ENCODE results near the gene WDFY4.

WDFY4 gene

GRCh38 chr10:48923748-48924147 is 239.1 kb downstream of the WDFY4 start:
- DNase-seq (ENCODE audit: low spot score in 2 of 2), result no peak
- Histone ChIP-seq H3K27me3 (ENCODE audit: low read depth) (no peaks in the 10 kb centered on the region), H3K9me3 (no peaks in the 10 kb centered on the region), H3K4me1 (no peaks in the 10 kb centered on the region), H3K36me3 (replicated peaks) (no peaks in the 10 kb centered on the region), H3K4me3 (no peak overlapping the region)
- in situ Hi-C loops (cut with MboI; ENCODE audit: low sequenced_read_pairs), result no loop called here

- Histone ChIP-seq H3K36me3 (replicated peaks) (no peaks in the 10 kb centered on the region), H3K9me3 (no peaks in the 10 kb centered on the region), H3K27me3 (ENCODE audit: low read depth) (no peaks in the 10 kb centered on the region), H3K4me1 (no peaks in the 10 kb centered on the region), H3K4me3 (no peak overlapping the region)
- DNase-seq (ENCODE audit: low spot score in 2 of 2), result no peak
- in situ Hi-C loops (cut with MboI; ENCODE audit: low sequenced_read_pairs), result no loop called here
These were observed 240.3 kb downstream of the WDFY4 start for GRCh38 chr10:48924988-48925387.

- Histone ChIP-seq H3K9me3 (no peaks in the 10 kb centered on the region), H3K36me3 (replicated peaks) (no peaks in the 10 kb centered on the region), H3K27me3 (ENCODE audit: low read depth) (no peaks in the 10 kb centered on the region), H3K4me3 (no peak overlapping the region), H3K4me1 (no peaks in the 10 kb centered on the region)
- DNase-seq (ENCODE audit: low spot score in 2 of 2), result no peak
- in situ Hi-C loops (cut with MboI; ENCODE audit: low sequenced_read_pairs), result no loop called here
These were observed 241.6 kb downstream of the WDFY4 start for GRCh38 chr10:48926255-48926654.

GRCh38 chr10:48926764-48927540 is 242.3 kb downstream of the WDFY4 start:
- Histone ChIP-seq H3K9me3 (no peaks in the 10 kb centered on the region), H3K4me1 (no peaks in the 10 kb centered on the region), H3K4me3 (no peak overlapping the region), H3K27me3 (ENCODE audit: low read depth) (no peaks in the 10 kb centered on the region), H3K36me3 (replicated peaks) (no peaks in the 10 kb centered on the region)
- DNase-seq (ENCODE audit: low spot score in 2 of 2), result no peak
- in situ Hi-C loops (cut with MboI; ENCODE audit: low sequenced_read_pairs), result no loop called here

GRCh38 chr10:48929413-48929990 is 244.8 kb downstream of the WDFY4 start:
- H3K9me3 ChIP-seq, result no peaks in the 10 kb centered on the region
- in situ Hi-C loops (cut with MboI; ENCODE audit: low sequenced_read_pairs), result no loop called here
- no peaks in the 10 kb centered on the region for H3K36me3 ChIP-seq (replicated peaks)
- no peaks in the 10 kb centered on the region for H3K27me3 ChIP-seq (ENCODE audit: low read depth)
- no peaks in the 10 kb centered on the region for H3K4me1 ChIP-seq
- DNase-seq (ENCODE audit: low spot score in 2 of 2), result no peak
- H3K4me3 ChIP-seq, result no peak overlapping the region

GRCh38 chr10:48931188-48931587 is 246.5 kb downstream of the WDFY4 start:
- Histone ChIP-seq H3K36me3 (replicated peaks) (no peaks in the 10 kb centered on the region), H3K4me3 (no peak overlapping the region), H3K9me3 (no peaks in the 10 kb centered on the region), H3K27me3 (ENCODE audit: low read depth) (no peaks in the 10 kb centered on the region), H3K4me1 (no peaks in the 10 kb centered on the region)
- DNase-seq (ENCODE audit: low spot score in 2 of 2), result no peak
- in situ Hi-C loops (cut with MboI; ENCODE audit: low sequenced_read_pairs), result no loop called here

GRCh38 chr10:48932831-48933664 is 248.4 kb downstream of the WDFY4 start:
- no peak for DNase-seq (ENCODE audit: low spot score in 2 of 2)
- H3K4me3 ChIP-seq, result no peak overlapping the region
- H3K36me3 ChIP-seq (replicated peaks), result no peaks in the 10 kb centered on the region
- no peaks in the 10 kb centered on the region for H3K27me3 ChIP-seq (ENCODE audit: low read depth)
- no peaks in the 10 kb centered on the region for H3K9me3 ChIP-seq
- in situ Hi-C loops (cut with MboI; ENCODE audit: low sequenced_read_pairs), result no loop called here
- H3K4me1 ChIP-seq, result no peaks in the 10 kb centered on the region

- no peak overlapping the region for H3K4me3 ChIP-seq
- no peaks in the 10 kb centered on the region for H3K36me3 ChIP-seq (replicated peaks)
- H3K27me3 ChIP-seq (ENCODE audit: low read depth), result no peaks in the 10 kb centered on the region
- DNase-seq (ENCODE audit: low spot score in 2 of 2), result no peak
- in situ Hi-C loops (cut with MboI; ENCODE audit: low sequenced_read_pairs), result no loop called here
- H3K9me3 ChIP-seq, result no peaks in the 10 kb centered on the region
- H3K4me1 ChIP-seq, result no peaks in the 10 kb centered on the region
These were observed 250.2 kb downstream of the WDFY4 start for GRCh38 chr10:48934672-48935501.

GRCh38 chr10:48935577-48935976 is 250.9 kb downstream of the WDFY4 start:
- no peaks in the 10 kb centered on the region for H3K9me3 ChIP-seq
- no peaks in the 10 kb centered on the region for H3K27me3 ChIP-seq (ENCODE audit: low read depth)
- in situ Hi-C loops (cut with MboI; ENCODE audit: low sequenced_read_pairs), result no loop called here
- no peaks in the 10 kb centered on the region for H3K36me3 ChIP-seq (replicated peaks)
- H3K4me1 ChIP-seq, result no peaks in the 10 kb centered on the region
- no peak for DNase-seq (ENCODE audit: low spot score in 2 of 2)
- H3K4me3 ChIP-seq, result no peak overlapping the region

- Histone ChIP-seq H3K27me3 (ENCODE audit: low read depth) (no peaks in the 10 kb centered on the region), H3K36me3 (replicated peaks) (no peaks in the 10 kb centered on the region), H3K4me3 (no peak overlapping the region), H3K4me1 (no peaks in the 10 kb centered on the region), H3K9me3 (no peaks in the 10 kb centered on the region)
- in situ Hi-C loops (cut with MboI; ENCODE audit: low sequenced_read_pairs), result no loop called here
- no peak for DNase-seq (ENCODE audit: low spot score in 2 of 2)
These were observed 253.1 kb downstream of the WDFY4 start for GRCh38 chr10:48937796-48938195.

GRCh38 chr10:48938281-48938680 is 253.6 kb downstream of the WDFY4 start:
- no peaks in the 10 kb centered on the region for H3K27me3 ChIP-seq (ENCODE audit: low read depth)
- DNase-seq (ENCODE audit: low spot score in 2 of 2), result no peak
- no peaks in the 10 kb centered on the region for H3K4me1 ChIP-seq
- H3K36me3 ChIP-seq (replicated peaks), result no peaks in the 10 kb centered on the region
- in situ Hi-C loops (cut with MboI; ENCODE audit: low sequenced_read_pairs), result no loop called here
- no peaks in the 10 kb centered on the region for H3K9me3 ChIP-seq
- H3K4me3 ChIP-seq, result no peak overlapping the region

GRCh38 chr10:48938990-48939536 is 254.4 kb downstream of the WDFY4 start:
- Histone ChIP-seq H3K36me3 (replicated peaks) (no peaks in the 10 kb centered on the region), H3K9me3 (no peaks in the 10 kb centered on the region), H3K27me3 (ENCODE audit: low read depth) (no peaks in the 10 kb centered on the region), H3K4me3 (no peak overlapping the region), H3K4me1 (no peaks in the 10 kb centered on the region)
- DNase-seq (ENCODE audit: low spot score in 2 of 2), result no peak
- in situ Hi-C loops (cut with MboI; ENCODE audit: low sequenced_read_pairs), result no loop called here

- in situ Hi-C loops (cut with MboI; ENCODE audit: low sequenced_read_pairs), result no loop called here
- Histone ChIP-seq H3K9me3 (no peaks in the 10 kb centered on the region), H3K27me3 (ENCODE audit: low read depth) (no peaks in the 10 kb centered on the region), H3K36me3 (replicated peaks) (no peaks in the 10 kb centered on the region), H3K4me3 (no peak within 1 kb of the TSS), H3K4me1 (no peaks in the 10 kb centered on the region)
- DNase-seq (ENCODE audit: low spot score in 2 of 2), result no peak
These were observed 255.2 kb downstream of the WDFY4 start, which contains the start of gene LRRC18 for GRCh38 chr10:48939790-48940325. Gene LRRC18 (minus strand): TSS chr10:48939840. CDS start chr10:48914155, 25,685 bp downstream.

Measured in HAP-1 (cell line).